Activated CD8-positive, alpha-beta memory T cell treated with anti-CD3 and anti-CD28 coated beads, Interleukin-2, amount 50 U/mL, for 48 hours (primary cell): ENCODE measurements around the gene C15orf62.

Experiments
- DNase-seq: peaks from one replicate; pipeline ENCODE4 v3.0.0-alpha.2; 2020

The C15orf62 gene

GRCh38 chr15:40785814-40786213 is 16.0 kb downstream of the C15orf62 start:
- no peak for DNase-seq

GRCh38 chr15:40787344-40787841 is 17.6 kb downstream of the C15orf62 start:
- DNase-seq = peak; percentile 73

GRCh38 chr15:40787991-40788390 is 18.2 kb downstream of the C15orf62 start:
- DNase-seq = no peak

- no peak for DNase-seq
Measured at GRCh38 chr15:40789119-40789518, 19.3 kb downstream of the C15orf62 start.

- no peak for DNase-seq
Measured at GRCh38 chr15:40789999-40790398, 20.2 kb downstream of the C15orf62 start.

GRCh38 chr15:40790718-40791117 is 20.9 kb downstream of the C15orf62 start:
- no peak for DNase-seq

GRCh38 chr15:40792394-40792793 is 22.6 kb downstream of the C15orf62 start:
- DNase-seq = no peak

- DNase-seq = no peak
Measured at GRCh38 chr15:40793216-40793989, 23.6 kb downstream of the C15orf62 start.

GRCh38 chr15:40796041-40796440 is 26.3 kb downstream of the C15orf62 start:
- DNase-seq = no peak

- no peak for DNase-seq
Measured at GRCh38 chr15:40796512-40796911, 26.7 kb downstream of the C15orf62 start.

GRCh38 chr15:40799523-40799922 is 29.7 kb downstream of the C15orf62 start:
- DNase-seq = no peak

- DNase-seq = no peak
Measured at GRCh38 chr15:40803076-40803475, 33.3 kb downstream of the C15orf62 start.

GRCh38 chr15:40803688-40804087 is 33.9 kb downstream of the C15orf62 start:
- DNase-seq = no peak

GRCh38 chr15:40806672-40807027 is 36.9 kb downstream of the C15orf62 start:
- no peak for DNase-seq

- DNase-seq = peak; percentile 98
Measured at GRCh38 chr15:40807028-40807887, 37.5 kb downstream of the C15orf62 start, which contains the start of the genes DNAJC17 and ZFYVE19. Gene DNAJC17 (minus strand): TSS chr15:40807473. CDS start chr15:40807446, 27 bp downstream. Gene ZFYVE19 (plus strand): TSS chr15:40807089. CDS start chr15:40807590, 501 bp downstream.

- no peak for DNase-seq
Measured at GRCh38 chr15:40807888-40808461, 38.2 kb downstream of the C15orf62 start.

- DNase-seq = no peak
Measured at GRCh38 chr15:40808861-40809450, 39.2 kb downstream of the C15orf62 start.

GRCh38 chr15:40812721-40813425 is 43.1 kb downstream of the C15orf62 start:
- no peak for DNase-seq

GRCh38 chr15:40815042-40815698 is 45.4 kb downstream of the C15orf62 start:
- DNase-seq = no peak

GRCh38 chr15:40819048-40819447 is 49.3 kb downstream of the C15orf62 start:
- DNase-seq = no peak

- DNase-seq = no peak
Measured at GRCh38 chr15:40821195-40821594, 51.4 kb downstream of the C15orf62 start.
